HS-5 (cell line): ENCODE measurements around the gene SELENOV.
A peak's percentile ranks its signal among the peaks of the same experiment; 100 is the strongest.

Source experiments
- DNase-seq: peaks from one replicate; pipeline ENCODE4 v3.0.0-alpha.2; 2012; ENCODE audit warnings: low read depth

SELENOV gene

DNA sequence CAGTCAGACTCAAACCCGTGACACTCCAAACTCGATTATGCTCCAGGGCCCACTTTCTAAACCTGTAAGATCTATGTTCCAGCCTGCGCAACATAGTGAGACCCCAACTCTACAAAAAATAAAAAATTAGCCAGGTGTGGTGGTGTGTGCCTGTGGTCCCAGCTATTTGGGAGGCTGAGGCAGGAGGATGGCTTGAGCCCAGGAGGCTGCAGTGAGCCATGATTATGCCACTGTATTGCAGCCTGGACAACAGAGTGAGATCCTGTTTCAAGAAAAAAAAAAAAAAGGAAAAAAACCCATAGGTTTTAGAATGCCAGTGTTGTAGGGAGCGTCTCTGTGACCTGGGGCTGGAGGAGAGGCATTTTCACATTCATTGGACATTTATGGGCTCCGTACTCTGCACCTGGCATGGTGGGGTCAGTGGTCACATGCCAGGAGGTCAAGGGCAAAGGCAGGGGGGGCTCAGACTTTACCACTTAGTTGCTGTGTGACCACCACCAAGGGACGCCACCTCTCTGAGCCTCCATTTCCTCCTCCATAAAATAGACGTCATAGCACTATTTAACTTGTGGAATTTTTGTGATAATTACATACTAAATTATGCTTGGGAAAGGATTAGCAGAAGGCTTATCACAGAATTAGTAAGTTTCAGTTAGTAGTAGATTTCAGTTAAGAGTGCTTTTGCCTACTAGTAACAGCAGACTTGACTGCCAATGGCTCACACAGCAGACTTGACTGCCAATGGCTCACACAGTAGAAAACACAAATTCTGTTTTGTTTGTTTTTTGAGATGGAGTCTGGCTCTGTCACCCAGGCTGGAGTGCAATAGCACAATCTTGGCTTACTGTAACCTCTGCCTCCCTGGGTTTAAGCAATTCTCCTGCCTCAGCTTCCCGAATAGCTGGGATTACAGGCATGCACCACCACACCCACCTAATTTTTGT lies 5.9 kb downstream of the SELENOV start:
- no peak for DNase-seq

DNA sequence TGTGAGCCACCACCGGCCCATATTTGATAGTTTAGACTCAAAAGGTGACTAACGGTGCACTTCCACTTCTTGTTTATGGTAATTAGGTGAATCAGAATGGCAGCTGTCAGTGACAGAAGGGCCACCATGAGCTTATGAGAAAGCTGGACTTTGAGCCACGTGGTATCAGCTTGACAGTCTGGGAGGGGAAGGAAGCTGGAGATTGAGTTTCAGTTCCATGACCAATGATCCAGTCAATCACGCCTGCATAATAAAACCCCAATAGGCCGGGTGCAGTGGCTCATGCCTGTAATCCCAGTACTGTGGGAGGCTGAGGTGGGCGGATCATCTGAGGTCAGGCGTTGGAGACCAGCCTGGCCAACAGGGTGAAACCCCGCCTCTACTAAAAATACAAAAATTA lies 9.6 kb downstream of the SELENOV start:
- no peak for DNase-seq

DNA sequence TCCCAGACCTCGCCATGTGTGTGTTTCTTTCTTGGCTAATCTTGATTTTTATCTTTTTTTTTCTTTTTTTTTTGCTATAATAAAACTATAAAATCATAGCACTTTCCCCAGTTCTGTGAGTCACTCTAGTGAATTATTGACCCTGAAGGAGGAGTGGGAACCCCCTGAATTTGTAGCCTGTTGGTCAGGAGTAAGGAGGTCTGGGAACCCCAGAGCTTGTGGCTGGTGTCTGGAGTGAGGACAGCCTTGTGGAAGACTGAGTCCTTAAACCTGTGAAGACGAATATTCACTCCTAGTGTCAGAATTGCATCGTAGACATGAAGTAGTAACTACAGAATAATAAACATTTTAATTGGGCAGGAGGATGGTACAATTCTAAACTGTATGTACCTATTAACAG lies 10.3 kb downstream of the SELENOV start:
- DNase-seq = no peak

DNA sequence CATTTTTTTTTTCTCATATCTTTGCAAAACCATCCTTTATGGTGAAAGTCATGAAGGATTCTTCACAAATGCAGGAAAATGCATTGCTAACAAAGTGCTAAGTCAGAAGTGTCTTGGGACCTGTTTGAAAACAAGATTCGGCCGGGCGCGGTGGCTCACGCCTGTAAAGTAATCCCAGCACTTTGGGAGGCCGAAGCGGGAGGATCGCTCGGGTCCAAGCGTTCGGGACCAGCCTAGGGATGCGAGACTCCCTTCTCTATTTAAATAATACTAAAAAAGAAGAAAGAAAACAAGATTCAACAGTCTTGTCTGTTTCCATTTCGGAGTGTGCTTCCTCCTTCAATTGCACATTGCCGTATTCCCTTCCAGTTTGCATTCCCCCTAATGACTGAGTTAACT lies 16.9 kb downstream of the SELENOV start:
- no peak for DNase-seq

DNA sequence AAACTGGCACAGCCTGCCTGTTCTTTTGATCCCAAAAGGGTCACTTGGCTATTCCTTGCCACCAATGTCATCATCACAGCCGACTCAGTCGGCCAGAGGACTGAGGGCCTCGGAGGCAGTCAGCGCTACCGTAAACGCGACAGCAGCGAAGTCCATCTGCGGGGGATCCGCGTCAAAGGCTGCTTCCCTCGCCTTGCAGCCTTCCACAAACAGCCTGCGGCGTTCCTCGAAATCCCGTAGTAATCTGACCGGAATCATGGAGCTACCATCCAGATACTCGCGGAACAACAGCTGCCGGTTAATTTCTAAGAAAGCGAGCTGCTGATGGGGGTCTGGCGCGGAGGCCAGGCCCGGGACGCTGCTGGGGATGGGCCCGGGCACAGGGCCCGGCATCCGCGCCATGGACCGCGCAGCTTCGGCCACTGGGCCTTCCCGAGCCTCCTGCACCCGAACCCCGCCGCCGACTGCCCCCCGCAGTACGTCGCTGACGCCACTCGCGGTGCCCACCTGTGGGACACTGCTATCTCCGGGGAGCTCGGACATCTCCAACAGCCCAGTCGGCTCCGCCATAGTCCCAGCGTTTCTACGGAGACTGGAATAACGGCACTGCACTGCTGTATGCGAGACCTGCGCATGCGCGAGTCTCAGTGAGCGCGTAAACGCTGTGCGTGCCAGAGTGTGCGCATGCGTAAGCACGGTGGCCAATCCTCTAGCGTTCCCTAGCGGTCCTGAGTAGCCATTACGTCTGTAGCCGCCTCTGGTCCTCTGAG lies 17.5 kb downstream of the SELENOV start, which contains the start of gene EID2B:
Gene EID2B, minus strand, starts transcription at position 620 of the 770 bp plus-strand sequence. Its CDS starts 50 bp downstream, at position 570.
- DNase-seq = peak; percentile 89

DNA sequence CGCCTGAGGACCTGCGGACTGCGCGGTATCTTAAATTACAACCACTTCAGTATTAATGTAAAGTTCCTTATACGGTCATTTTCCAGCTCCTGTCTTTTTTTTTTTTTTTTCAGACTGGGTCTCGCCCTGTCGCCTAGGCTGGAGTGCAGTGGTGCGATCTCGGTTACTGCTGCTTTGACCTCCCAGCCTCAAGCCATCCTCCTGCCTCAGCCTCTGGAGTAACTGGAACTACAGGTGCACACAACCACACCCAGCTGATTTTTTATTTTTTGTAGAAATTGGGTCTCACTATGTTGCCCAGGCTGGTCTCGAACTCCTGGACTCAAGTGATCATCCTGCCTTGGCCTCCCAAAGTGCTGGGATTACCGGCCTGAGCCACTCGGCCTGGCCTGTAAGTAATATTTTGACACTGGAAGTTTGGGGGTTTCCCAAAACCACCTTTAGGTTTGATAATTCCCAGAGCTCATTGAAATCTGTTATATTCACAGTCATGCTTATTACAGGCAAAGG lies 18.1 kb downstream of the SELENOV start:
- no peak for DNase-seq

DNA sequence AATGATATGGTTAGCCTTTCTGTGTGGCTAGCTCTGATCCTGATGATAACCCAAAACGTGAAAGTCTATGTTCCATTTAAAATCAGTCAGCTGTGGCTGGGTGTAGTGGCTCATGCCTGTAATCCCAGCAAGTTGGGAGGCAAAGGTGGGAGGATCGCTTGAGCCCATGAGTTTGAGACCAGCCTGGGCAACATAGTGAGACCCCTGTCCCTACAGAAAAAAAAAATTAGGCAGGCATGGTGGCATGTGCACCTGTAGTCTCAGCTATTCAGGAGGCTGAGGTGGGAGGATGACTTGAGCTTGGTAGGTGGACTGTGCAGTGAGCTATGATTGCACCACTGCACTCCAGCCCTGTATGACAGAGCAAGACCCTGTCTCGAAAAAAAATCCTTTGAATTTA lies 18.9 kb downstream of the SELENOV start:
- no peak for DNase-seq

DNA sequence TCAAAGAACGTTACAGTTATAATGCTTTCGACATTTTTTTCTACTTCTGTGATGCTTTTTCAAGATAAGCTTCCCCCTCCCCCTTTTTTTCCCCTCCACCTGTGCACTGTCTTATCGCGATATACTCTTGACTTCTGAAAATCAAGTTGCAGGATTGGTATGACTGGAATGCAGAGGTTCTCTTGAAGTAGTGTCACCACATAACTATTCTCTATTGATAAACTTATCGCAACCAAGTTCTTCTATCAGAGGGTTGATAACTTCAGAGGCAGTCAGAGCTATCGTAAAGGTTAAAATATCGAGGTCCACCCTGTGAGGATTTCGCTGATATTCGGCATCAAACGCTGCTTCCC lies 24.2 kb downstream of the SELENOV start:
- peak; percentile 31 for DNase-seq

DNA sequence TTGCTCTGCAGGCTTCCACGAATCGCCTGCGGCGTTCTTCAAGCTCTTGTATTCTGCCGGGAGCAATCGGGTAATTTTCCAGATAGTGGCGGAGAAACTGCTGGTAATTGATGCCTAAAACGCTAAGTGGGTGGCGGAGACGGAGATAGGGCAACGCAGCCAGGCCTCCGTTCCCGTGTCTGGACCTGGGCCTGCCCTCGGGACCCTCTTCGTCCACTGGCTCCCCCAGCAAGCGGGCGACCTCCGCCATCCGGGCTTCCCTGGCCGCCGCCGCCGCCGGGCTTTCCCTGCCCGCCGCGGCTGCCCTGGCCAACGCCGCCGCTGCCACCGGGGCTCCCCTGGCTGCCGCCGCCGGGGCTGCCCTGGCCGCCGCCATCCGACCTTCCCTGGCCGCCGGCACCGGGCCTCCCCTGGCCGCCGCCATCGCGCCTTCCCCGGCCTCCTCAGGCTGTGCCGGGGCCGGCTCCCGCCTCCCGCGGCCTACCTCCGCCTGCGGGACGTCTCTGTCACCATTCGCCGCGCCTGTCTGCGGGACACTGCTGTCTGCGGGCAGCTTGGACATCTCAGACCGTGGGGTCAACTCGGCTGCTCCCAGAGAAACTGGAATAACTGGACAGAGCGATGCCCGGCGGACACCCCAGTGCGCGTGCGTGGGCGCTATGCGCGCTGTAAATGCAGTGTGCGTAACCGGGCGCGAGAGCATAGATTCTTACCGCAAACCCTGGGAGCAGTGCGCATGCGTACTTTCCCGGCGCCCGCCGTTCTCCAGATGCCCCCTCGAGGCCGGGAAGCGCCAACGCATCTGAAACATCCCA lies 24.8 kb downstream of the SELENOV start, which contains the start of gene EID2:
Gene EID2, minus strand, starts transcription at position 644 of the 815 bp plus-strand sequence. Its CDS starts 82 bp downstream, at position 562.
- DNase-seq = peak; percentile 84

DNA sequence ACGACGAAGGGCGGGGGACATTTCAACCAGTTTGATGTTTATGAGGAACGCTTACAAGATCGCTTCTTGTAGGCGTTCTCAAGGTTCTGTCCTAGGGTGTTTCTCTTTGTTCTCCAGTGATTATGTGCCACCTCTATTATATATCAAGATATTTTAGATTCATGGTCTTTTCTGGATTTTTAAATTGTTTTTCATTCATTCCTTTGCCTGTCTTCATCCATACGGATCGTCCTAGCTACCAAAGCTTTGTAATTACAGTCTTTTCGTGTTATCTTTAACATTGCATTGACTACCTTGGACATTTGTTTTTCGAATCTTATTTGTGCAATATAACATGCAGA lies 25.4 kb downstream of the SELENOV start:
- no peak for DNase-seq

DNA sequence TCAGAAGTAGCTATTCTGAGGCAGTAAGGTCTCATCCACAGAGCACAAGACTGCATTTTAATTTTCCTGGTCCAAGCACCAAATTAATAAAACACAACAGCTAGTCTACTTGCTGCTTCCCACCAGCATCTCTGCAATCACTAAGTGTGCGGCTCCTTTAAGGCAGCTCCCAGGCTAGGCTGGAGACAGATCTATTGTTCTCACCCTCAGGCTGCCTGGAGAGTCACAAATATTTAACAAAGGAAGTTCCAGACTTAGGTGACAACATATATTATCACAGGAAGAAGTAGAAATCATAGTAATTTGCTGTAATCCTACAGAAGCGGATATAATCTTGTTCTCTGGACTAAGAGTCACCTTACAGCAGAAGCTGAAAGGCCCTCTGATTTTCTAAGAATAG lies 27.3 kb downstream of the SELENOV start:
- no peak for DNase-seq

DNA sequence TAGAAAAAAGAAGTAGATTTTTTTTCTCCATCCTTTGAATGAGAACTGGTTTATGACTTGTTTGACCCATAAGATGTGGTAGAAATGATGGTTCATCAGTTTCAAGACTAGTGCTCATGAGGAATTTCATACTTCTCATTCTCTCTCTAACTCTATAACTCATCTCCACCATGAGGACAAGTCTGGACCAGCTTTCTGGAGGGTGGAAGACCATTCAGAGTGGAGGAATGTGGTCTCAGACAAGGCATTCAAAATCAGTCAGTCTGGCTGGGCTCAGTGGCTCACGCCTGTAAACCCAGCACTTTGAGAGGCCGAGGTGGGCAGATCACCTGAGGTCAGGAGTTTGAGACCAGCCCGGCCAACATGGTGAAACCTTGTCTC lies 28.5 kb downstream of the SELENOV start:
- DNase-seq = no peak

DNA sequence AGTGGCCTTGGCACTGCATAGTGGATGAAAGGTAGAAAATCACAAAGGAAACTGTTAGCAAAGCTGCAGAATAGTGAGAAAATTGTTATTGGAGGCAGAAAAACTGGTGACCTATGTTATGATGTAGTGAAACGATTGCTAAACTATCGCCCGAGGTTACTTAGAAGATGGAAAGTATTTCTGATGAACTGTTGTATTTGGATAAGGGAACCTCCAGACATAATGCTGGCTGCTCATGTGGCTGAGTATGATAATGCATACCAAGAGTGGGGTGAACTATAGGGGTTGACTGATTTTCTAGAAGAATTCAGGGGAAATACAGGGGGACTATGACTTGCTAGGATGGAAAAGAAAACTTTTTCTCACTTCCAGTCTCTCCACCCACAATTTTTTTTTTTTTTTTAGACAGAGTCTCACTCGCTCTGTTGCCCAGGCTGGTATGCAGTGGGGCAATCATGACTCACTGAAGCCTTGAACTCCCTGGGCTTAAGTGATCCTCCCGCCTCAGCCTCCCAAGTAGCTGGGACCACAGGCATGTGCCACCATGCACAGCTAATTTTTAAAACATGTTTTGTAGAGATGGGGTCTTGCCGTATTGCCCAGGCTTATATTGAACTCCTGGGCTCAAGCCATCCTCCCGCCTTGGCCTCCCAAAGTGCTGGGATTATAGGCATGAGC lies 29.4 kb downstream of the SELENOV start:
- no peak for DNase-seq

DNA sequence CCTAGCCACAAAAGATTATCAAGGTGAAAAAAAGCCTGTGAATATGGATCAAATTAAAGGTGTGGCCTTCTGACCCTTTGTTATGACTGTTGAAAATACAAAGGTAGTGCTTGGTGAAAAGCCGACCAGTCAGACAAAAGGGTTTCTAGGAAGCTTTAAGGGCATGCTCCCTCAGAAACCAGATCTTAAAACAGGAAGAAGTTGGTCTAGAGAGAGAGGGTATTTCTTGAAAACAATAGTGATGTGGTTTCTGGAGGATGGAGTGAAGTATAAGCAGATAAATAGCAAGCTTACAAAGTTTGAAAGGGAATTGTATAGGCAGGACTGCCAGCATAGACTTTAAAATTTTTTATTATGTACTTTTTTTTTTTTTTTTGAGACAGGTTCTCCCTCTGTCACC lies 30.0 kb downstream of the SELENOV start:
- DNase-seq = no peak

DNA sequence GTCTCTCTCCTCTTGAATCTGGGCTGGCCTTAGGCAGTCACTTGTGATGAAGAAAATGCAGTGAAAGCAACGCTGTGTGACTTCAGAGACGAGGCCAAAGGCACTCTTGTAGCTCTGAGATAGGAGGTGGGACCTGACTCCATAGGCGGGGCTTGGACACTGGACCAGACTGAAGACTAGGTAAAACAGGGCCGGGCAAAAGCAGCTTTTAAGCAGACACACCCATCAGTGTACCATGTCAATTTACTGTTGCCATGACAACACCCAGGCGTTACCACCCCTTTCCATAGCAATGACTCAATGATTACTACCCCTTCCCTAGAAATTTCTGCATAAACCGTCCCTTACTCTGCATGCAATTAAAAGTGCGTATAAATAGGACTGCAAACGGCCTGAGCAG lies 31.7 kb downstream of the SELENOV start:
- DNase-seq = no peak

DNA sequence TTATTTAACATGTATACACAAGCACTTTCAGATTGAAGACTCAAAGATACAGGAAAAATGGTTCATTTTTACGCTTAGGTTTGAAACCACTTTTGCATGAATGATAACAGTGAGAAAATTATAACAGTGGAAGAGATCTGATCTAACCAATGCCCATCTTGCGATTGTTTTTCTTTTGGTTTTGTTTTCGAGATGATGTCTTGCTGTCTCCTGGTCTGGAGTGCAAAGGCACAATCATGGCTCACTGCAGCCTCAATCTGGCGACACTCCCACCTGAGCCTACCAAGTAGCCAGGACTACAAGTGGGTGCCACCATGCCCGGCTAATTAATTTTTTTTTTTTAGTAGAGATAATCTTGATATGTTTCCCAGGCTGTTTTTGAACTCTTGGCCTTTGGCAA lies 35.3 kb downstream of the SELENOV start:
- no peak for DNase-seq

DNA sequence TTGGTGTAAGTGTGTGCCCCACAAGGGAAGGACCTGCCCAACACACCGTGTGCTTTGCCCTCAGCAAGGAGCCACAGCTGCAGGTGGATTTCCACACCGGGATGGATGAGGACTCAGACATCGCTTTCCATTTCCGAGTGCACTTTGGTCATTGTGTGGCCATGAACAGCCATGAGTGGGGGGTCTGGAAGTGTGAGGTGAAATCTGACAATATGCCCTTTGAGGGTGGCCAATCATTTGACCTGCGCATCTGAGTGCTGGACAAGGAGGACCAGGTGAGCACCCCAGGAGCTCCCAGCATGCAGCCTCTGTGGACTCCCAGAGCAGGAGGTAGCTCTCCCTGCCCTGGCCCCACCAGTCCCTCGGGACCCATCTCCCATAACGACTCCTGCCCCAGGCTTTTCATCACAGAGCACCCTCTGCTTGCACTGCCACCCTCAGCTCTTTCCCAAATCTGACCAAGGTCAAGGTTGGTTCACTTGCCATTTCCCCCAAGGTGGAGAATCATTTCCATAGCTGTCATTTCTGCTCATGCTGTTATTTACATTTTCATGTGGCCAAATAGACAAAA lies 38.2 kb downstream of the SELENOV start:
- DNase-seq = no peak

DNA sequence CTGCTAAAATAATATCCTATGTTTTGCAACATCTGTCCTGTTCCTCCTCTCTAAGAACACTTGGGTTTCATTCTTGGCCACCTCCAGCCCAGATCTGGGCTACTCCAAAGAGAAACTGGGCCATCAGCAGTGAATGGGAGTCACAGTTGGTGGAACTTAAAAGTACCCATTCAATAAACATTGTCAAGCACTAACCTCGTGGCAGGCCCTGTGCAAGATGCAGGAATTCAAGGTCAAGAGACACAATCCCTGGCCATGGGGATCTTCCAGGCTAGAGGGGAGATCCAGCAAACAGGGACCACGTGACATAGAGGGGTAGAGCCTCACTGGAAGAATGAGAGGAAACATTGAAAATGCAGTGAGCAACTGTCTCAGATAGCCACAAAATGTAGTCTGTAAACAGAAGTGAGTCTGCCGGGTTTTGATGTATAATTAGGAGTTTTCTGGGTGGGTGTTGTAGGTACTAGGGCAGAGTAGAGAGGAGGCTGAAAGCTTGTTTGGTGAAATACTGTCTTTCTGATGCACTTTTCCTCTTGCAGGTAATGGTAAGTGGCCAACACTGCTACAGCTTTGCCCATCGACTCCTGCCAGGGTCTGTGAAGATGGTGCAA lies 39.9 kb downstream of the SELENOV start:
- no peak for DNase-seq

DNA sequence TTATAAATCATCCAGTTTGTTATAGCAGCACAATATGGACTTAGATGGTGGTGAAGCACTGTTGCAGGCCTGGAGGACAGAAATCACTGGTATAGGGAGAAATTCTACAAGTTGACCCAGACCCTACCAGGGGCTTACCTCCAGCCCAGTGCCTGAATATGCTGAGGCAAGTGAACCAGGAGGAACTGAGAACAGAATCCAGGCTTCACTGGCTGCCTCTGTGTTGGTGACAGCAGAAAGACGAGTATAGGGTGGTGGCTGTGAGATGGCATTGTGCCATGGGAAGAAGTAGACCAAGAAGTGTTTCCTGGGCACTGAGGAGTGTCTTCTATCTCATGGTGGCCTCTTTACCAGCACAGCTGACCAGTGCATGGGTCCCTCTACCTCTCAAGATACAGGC lies 40.9 kb downstream of the SELENOV start:
- DNase-seq = no peak

DNA sequence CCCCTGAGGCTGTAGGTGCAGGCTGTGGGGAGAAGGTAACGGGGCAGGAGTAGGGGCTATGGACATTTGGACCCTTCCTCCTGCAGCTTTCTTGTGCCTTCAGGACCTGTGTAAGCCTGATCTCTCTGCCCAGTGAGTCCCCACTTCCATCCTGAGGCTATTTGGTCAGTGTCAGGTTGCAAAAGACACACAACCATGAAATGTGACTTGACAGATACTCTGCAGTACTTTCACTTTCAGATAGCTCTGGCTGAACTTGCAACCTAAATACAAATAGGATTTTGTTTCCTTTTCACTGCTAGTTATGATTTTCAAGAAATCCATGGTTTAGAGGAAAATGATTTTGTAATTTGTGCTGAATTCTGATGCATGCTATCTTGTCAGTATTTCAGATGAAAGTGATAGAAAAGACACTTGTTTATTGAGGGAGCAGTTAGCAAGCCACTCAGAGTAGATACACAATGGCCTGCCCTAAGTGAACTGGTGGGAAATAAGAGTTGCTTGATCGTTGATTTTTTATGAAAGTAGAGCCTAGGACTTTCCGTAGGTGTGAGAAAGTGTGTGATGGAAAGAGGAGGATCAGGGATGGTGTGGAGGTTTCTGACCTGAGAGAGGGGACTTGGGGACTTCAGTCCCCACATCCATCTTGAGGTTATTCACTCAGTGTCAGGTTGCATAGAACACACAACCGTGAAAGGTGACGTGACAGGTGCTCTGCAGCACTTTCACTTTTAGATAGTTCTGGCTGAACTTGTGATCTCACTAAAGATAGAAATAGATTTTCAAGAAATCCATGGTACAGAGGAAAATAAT lies 43.1 kb downstream of the SELENOV start:
- DNase-seq = no peak
